Hematopoietic multipotent progenitor cell treated with erythropoietin and hydrocortisone succinate and interleukin-3 and kit ligand, for 4 days (in vitro differentiated cells): ENCODE measurements around the gene KCNH8.
"Not testable (repeated sequence)": the region's sequence is repeated elsewhere in the genome, so short reads cannot be mapped to it uniquely, and the experiment has no call there.

Experiments
- DNase-seq: peaks from one replicate; pipeline ENCODE4 v3.0.0-alpha.2; 2015

The KCNH8 gene

DNA sequence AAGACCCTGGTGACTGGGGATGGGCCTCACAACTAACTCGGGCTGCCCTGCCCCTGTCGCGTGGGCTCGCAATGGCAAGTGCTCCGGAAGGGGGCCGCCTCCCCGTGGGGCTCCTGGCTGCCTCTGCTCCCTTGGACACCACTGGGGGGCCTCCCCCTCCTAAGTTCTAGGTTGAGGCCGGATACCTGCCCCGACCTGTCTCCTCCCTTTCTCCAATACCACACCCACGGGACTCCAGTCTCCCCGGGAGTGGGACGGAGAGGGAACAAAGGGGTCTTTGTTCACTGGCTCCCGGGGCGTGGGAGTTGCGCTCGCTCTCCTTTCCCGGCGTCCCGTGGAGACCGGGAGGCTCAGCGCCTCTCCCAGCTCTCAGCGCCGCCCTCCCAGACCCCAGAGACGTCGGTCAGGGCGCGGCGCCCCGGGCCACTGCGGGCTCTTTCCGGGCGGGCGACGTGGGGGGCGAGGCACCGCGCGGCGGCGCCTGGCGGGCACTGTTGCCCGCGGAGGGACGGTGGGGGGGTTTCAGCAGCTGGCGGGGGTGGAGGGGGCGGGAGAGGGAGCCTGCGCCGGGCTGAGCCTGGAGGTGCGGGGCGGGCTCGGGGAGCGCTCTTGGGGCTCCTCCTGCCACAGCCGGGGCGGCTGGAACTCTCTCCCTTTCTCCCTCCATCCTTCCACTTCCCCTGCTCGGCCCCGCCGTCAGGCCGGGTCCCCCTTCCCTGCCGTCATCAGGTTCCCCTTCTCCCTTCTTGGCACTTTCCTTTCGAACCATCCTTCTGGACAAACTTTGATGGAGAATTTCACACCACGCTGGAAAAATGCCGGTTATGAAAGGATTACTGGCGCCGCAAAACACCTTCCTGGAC is at the start of gene KCNH8:
Gene KCNH8 (plus strand): TSS at position 606 of the 863 bp plus-strand sequence. CDS start 210 bp downstream, at position 816.
- DNase-seq: peak; percentile 23

DNA sequence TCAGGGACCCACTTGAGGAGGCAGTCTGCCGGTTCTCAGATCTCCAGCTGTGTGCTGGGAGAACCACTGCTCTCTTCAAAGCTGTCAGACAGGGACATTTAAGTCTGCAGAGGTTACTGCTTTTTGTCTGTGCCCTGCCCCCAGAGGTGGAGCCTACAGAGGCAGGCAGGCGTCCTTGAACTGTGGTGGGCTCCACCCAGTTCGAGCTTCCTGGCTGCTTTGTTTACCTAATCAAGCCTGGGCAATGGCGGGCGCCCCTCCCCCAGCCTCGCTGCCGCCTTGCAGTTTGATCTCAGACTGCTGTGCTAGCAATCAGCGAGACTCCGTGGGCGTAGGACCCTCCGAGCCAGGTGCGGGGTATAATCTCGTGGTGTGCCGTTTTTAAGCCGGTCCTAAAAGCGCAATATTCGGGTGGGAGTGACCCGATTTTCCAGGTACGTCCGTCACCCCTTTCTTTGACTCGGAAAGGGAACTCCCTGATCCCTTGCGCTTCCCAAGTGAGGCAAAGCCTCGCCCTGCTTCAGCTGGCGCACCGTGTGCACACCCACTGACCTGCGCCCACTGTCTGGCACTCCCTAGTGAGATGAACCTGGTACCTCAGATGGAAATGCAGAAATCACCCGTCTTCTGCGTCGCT is 45.5 kb upstream of the KCNH8 start:
- DNase-seq: not testable (repeated sequence)

DNA sequence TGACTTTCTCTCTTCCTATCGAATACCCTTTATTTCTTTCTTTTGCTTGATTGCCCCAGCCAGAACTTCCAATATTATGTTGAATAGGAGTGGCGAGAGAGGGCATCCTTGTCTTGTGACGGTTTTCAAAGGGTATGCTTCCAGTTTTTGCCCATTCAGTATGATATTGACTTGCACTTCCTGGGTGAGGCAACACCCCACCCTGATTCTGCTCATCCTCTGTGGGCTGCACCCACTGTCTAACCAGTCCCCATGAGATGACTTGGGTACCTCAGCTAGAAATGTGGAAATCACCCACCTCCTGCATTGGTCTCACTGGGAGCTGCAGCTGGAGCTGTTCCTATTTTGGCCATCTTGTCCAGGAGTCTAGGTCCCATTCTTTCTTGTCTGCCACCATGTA is 44.8 kb upstream of the KCNH8 start:
- DNase-seq: no peak

DNA sequence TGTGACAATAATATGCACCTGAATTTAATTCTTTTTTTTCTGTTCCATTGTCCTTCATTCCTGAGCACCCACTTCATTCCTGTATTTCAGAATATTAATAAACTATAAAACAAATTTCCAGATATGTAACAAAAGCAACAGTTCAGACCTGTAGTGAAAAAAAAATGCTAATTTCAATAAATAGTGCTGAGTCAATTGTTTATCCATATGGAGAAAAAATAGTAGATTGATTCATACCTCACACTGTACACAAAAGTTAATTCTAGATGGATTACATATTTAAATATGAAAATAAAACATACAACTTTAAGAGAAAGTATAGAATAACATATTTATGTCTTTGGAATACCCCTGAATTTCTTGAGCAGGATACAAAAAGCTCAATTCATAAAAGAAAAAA is 43.9 kb upstream of the KCNH8 start:
- DNase-seq: no peak

DNA sequence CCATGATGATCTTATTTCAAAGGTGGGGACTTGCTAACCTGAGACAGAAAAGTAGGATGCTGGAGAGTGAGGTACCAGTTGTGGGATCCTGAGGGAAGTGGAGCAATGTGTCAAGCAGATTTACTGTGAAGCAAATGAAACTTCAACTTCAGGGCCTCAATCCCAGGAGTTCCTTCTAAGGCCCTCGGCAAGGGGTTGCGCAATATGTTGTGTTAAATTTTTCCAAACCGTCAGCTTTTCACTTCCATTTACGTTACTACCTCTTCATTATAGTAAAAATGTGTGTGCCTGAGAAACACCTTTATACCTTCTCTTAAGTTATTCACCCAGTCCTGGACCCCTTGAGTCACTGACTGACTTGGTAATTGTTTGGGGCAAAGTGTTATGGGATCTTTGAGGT is 42.5 kb upstream of the KCNH8 start:
- DNase-seq: no peak

DNA sequence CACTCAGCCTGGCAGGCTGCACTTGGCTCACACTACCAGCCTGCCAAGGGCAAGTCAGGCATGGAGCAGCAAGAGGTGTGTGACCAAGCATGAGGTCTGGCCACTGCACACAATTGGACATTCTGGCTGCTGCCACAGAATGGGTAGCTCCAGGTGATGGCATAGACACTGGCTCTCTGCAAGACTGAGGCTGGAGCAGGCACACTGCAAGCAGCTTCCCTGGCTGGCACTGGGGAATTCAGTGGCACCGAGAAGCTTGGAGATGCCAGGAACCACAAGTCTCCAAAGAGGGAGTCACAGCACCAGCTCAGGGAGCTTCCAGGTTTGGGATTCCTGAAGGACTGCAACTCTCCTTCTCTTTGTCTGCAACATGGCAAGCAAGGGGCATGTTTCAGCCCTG is 42.0 kb upstream of the KCNH8 start:
- no peak for DNase-seq

DNA sequence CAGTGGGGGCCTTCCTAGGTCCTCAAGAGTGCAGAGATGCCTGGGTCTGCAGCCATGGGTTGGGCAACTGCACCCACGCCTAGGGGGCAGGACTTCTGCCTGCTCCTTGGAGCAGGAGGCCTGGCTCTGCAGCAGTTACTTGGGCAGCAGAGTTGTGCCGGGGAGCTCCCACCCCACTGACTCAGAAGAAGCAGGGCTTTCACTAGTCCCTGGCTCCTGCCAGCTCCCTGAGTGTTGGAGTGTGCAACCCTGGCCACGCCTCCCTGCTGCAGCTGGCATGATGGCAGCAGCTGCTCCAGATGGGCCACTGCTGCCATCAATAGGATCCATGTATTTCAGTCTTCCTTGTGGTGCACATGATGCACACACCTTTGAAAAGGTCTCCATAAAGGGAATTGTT is 40.6 kb upstream of the KCNH8 start:
- DNase-seq: no peak

DNA sequence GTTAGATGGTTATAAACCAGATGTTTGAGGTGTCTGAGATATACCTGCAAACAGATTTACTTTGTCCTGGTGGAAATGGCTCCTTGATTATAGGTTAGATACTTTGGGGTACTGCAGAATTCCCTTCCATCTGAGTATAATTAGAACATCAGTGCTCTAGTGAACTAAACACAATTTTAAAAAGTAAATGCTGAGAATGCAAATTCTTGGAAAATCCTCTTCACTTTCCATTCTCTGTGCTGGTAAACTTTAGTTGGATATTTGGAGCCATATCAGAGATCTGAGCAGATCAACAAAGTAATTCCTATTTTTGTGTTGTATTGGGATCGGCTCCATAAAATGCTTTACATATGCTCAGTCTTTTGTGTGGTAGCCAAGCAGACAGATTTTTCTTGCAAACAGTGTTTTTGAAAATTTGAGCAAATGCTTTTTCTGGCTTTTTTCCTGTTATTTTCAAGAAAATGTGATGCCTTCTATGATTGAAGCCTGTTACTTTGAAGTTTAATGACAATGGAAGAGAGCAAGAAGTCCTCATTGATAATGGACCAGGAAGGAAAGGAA is 37.9 kb upstream of the KCNH8 start:
- no peak for DNase-seq

DNA sequence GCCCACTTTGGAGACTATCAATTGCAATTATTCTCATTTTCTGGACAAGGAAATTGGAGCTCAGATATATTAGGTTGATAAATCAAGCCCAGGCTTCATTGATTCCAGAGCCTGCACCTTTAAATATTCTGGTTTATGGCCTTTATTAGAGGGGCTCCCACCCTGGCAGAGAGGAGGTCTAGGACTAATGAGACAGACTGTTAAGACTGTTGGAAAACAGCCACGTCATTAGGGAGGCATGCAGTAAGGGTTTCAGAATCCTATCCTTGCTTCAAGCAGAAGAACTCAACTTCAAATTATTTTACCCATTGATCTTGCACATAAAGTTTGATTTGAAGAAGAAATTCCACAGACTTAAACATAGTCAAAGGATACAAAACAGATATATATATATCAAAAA is 33.8 kb upstream of the KCNH8 start:
- no peak for DNase-seq

DNA sequence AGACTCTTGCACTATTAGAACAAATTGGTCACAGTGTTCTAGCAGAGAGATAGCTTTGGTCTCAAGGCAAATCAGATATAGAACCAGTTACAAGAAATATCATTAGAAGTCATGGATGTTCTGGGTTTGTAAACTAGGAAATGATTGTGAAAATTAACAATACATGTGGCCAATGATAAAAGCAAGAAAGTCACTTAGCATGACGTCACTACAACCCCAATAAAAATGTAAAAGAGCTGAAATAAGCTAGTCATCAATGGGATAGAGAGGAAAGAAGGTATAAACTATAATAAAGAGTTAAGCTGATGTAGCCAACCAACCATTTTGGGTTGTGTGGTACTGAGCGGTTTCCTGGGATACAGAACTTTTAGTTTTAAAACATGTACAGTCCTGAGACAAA is 32.1 kb upstream of the KCNH8 start:
- DNase-seq: no peak

DNA sequence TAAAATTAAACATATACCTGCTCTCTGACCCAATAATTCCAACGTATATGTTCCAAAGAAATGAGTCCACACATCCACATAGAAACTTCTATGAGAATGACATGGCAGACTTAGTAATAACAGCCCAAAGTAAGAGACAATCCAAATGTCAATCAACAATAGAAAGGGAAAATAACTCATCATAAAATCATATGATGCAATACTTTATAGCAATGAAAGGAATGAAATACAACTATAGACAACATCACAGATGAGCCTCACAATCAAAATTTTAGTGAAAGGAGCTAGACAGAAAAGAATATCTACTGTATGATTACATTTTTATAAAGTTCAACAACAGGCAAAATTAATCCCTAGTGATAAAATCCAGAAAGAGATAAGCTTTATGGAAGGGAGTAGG is 23.6 kb upstream of the KCNH8 start:
- no peak for DNase-seq

DNA sequence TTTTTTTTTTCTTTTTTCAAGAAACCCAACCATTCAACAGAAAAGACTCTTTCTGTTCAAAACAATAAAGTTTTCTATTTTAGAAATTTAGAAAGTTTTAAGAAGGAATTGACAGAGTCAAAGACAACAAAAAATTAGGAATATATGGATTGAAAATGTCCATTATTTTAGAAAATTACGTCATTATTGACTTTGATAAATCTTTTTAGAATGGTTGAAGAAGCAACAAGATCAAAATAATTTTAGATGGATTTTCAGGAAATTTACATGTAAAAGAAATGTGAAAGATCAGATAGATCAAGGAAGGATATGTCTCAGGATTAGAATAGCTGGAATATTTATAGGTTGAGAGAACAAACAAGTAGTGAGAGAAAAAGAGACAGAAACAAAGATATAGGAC is 8.4 kb upstream of the KCNH8 start:
- no peak for DNase-seq

DNA sequence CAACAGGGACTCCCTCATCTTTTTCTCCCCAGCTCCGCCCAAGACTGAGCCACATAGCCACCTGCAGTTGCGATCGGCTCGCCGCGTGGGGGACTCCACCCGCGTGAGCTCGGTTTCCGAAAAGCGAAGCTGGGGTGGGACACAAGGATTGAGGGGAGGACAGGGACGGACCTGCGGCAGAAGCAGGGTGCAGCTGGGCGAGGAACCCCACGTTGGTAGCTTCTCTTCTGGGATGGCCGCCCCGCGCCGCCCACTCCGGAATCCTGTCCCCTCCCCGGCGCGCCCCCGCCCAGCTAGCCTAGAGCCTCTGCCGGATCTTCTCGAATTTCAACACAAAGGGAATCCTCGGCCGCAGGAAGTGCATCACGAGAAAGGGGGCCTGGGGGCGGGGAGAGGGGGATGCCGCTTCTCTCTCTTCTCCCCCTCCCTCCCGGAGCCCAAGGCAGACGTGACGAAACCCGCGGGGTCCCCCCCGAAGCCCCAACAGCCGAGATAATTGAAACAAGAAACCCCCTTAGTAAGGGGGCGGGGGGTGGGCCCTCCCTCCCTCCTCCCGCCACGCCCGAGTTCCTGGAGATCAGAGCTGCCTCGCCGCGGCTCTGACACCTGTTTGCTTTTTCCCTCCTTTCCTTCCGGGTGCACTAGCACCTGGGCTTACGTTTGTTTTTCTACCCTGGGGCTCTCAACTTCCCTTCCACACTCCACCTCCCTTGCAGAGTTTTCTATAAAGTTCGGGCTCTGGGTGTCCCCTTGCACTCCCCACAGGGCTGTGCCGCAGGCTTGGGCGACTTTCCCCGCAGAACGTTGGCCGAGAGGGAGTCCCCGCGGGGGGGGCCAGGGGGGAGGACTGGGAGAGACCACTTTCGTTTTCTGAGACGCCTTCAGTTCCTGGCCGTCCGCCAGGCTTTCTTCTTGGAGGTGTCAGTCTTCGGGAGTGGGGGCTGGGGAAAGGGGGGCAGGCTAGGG is 1.3 kb upstream of the KCNH8 start:
- DNase-seq: peak; percentile 86

DNA sequence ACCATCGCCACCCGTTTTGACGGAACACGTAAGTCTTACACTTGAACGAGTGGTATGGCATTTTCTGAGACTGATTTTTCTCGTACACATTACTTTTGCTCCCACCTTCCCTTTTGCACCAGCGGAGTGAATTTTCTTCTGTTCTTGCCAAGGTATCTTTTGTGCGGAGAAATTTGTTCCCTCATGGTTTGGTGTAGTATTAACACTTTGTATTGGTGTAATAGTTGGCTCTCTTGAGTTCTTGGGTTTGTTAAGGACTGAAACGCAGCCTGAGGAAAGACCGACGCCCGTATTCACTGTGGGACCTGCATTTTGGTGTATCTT is 420 bp downstream of the KCNH8 start:
- peak; percentile 7 for DNase-seq

DNA sequence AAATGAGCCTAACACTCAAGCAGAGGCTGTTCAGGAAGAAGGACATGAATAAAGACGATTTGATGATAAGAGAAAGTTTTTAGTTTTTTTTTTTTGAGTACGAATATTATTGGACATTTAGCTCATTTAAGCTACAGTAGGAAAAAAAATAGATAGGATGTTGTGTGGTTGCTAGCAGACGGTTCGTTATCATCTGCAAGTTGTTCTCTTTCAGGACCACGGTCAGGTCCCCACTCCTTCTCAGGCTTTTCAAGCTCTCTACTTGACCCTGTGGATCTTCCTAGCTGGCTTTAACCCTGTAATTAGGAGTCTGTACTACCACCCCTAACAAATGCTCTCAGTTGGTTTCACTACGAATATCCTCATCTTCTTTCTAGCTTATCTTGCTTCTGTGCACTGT is 1.1 kb downstream of the KCNH8 start:
- DNase-seq: peak; percentile 87

DNA sequence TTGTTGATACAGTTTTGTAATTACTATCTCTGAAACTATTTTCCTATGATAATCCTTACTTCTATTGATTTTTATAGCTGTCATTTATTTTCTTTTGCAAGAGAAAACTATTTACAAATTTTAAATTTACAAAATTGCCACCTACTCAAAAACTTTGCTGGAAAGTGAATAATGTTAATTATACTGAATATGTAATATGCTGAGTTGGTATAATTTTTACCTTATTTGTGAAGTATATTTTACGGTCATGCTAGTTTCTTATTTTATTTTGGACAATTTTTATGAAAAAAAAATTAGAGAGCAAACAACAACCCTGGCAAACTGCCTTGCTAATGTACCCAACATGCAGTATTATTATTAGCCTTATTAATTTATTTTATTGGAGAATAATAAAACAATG is 2.9 kb downstream of the KCNH8 start:
- DNase-seq: no peak

DNA sequence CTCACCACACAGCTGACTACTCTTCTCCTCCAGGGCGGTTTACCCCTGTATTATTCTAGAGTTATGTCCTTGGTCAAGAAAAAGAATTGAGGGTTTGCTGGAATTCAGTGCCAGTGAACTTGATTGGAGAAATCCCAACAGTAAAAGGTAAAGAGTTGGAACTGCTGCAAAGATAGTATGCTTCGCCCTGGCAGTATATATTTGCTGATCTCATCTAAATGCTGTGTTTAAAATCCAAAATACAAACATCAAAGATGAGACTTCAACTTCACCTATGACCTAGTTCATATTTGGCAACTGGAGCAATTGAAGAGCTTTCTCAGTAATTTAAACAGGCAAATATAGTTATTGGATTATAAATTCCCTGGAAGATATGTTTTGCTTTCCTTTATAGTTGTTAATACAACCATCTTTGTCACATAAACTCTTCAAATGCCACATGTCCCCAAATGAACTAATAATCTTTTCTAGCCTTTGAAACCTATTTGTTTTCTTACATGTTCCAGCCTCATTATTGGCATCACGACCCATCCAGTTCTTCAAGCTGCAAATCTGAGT is 6.5 kb downstream of the KCNH8 start:
- DNase-seq: no peak

DNA sequence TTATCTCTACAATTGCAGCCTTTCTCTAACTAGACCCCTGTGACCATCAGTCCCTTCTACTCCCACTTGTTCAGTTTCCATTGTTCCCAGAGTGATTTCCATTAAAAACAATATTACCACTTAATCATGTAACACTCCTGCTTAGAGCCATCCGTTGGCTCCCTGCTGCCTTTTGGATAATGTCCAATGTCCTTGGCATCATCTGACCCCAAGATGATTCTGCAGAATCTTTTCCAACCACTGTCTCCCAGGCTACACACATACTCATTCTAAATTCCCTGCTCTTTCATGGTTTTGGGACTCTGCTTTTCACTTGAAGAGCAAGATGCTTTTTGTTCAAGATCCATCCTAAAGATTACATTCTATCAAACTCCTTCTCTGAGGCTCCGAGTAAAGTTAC is 7.1 kb downstream of the KCNH8 start:
- no peak for DNase-seq

DNA sequence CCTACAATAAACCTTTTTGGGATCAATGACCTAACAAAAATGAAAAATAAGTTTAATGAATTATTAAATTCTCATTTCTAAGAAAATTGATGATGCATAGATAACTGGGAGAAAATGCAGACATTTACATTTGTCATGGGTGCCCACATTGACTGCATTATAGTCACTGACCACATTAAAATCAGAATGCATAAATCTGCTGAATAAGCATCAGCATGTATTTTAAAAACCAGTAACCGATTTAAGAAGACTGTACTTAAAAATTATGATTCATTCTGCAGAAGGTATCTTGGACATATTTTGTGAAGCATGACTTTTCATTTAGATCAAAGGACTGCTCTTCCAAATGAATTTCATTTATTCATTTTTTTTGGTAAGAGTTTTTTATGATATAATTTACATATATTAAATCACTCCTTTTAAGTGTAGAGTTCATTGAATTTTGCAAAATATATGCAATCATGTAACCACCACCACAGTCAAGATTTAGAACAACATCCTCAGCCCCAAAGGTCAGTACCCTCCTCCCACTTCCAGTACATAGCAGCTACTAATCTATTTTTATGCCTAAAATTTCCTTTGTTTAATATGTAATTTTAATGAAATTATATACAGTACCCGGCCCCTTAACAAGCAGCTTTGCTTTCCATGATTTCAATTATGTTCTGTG is 11.8 kb downstream of the KCNH8 start:
- DNase-seq: no peak

DNA sequence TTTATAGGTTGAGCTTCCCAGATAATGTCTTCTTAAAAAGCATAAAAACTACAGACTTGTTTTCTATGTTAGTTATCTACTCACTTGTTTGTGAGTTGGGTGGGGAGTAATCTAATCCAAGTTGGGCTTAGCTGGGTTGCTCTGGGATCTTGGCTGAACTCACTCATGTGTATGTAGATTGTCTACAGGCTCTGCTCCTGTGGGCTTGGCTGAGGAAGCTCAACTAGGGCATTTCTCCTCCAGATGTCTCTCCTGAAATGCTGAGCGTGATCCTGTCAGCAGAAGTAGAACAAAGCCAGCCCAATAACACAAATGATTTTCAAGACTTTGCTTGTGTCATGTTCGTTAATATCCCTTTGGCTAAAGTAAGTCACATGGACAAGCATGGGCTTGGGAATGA is 17.3 kb downstream of the KCNH8 start:
- no peak for DNase-seq

DNA sequence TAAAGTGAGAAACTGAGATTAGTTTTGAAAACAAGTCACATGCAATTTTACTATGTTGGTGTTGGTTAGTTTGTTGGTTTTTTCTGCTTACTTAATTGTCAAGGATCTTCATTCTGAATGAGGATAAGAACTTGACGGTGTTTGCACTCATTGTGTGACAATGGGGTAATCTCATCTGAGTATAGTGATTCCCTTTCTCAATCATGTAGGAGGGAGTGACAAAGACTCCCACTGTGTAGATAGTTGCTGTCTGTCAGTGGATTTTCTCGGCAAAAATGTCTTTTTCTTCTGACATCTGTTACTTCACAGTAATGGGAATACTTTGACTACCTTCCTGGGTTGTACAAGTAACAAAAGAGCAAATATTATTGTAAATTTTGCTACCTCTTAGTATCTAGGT is 23.5 kb downstream of the KCNH8 start:
- DNase-seq: no peak

DNA sequence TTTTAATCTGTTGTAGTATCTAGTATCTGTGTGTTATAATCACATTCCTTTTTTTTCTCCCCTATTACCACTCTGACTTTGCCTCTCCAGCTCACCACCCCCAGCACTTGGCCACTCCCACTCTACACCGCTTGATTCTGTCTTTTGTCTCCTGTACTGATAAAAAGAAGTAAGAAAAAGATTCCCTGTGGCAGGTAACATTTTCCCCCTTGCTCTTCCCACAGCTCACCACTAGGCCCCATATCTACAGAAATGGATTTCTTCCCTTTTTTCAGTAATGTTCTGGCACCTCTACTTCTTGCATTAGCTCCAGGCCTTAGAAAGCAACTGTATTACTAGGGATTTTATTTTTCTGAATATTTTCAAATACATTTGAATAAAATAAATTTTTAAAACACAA is 25.6 kb downstream of the KCNH8 start:
- DNase-seq: no peak
